ENCODE measurements around the gene HAUS7. TPM values are rescaled to one million over a fixed set of nuclear protein-coding genes. Genes with fewer than 3 reads are reported as not detected.

The HAUS7 gene
- total RNA-seq, 1 donor from 2014 or later, result 24.6 TPM

DNA sequence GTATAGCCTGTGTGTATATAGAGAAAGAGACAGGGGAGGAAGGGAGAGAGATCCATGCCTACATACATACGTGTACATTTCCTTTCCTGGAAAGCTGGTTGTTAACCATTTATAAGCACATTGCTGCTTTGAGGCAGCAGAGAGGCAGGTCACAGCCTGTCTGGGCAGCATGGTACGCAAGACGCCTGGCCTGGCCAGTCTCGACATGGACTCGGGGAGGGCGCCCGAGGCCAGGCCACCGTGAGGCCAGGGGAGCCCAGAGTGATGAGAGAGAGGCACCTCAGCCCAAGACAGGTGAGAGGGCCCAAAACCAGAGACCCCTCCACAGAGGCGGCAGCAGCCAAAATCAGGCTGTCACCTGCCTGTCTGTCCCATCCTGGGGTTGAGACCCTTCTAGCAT is 28.4 kb downstream of the HAUS7 start:
- Mint-ChIP-seq H3K36me3 (ENCODE audit: unreplicated experiment) (no peaks in the 10 kb centered on the region), H3K4me1 (ENCODE audit: low read depth, unreplicated experiment) (no peaks in the 10 kb centered on the region), H3K9me3 (ENCODE audit: unreplicated experiment) (no peaks in the 10 kb centered on the region), H3K27me3 (ENCODE audit: unreplicated experiment) (no peaks in the 10 kb centered on the region), H3K4me3 (ENCODE audit: unreplicated experiment) (no peak overlapping the region), H3K27ac (ENCODE audit: unreplicated experiment) (no peak overlapping the region)
- no peak for DNase-seq
- TF ChIP-seq, protein P1, sequence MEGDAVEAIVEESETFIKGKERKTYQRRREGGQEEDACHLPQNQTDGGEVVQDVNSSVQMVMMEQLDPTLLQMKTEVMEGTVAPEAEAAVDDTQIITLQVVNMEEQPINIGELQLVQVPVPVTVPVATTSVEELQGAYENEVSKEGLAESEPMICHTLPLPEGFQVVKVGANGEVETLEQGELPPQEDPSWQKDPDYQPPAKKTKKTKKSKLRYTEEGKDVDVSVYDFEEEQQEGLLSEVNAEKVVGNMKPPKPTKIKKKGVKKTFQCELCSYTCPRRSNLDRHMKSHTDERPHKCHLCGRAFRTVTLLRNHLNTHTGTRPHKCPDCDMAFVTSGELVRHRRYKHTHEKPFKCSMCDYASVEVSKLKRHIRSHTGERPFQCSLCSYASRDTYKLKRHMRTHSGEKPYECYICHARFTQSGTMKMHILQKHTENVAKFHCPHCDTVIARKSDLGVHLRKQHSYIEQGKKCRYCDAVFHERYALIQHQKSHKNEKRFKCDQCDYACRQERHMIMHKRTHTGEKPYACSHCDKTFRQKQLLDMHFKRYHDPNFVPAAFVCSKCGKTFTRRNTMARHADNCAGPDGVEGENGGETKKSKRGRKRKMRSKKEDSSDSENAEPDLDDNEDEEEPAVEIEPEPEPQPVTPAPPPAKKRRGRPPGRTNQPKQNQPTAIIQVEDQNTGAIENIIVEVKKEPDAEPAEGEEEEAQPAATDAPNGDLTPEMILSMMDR (IDR thresholded peaks at IDR 0.05; ENCODE audit: partially characterized antibody, unreplicated experiment), result no peak

DNA sequence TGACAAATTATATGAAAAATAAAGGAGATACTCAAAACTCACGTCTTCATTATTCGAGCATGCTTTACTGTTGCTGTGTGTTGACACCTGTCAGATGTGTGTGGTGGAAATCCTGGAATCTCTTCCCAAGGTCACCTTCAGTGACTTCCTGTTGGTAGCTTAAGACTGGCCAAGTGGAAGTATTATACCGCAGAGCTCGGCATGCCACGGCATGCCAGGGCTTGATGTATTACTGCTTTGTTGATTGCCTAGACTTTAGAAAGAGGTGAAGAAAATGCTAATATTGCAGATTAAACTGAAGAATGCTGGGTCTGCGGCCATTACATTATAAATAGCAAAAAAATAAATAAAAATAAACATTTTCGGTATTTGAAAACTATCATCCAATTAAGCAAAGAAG is 29.1 kb downstream of the HAUS7 start:
- Mint-ChIP-seq H3K4me3 (ENCODE audit: unreplicated experiment) (no peak overlapping the region), H3K27ac (ENCODE audit: unreplicated experiment) (no peak overlapping the region), H3K36me3 (ENCODE audit: unreplicated experiment) (no peaks in the 10 kb centered on the region), H3K4me1 (ENCODE audit: low read depth, unreplicated experiment) (no peaks in the 10 kb centered on the region), H3K9me3 (ENCODE audit: unreplicated experiment) (no peaks in the 10 kb centered on the region), H3K27me3 (ENCODE audit: unreplicated experiment) (no peaks in the 10 kb centered on the region)
- TF ChIP-seq, protein P1 (IDR thresholded peaks at IDR 0.05; ENCODE audit: partially characterized antibody, unreplicated experiment), result no peak
- DNase-seq, result no peak

DNA sequence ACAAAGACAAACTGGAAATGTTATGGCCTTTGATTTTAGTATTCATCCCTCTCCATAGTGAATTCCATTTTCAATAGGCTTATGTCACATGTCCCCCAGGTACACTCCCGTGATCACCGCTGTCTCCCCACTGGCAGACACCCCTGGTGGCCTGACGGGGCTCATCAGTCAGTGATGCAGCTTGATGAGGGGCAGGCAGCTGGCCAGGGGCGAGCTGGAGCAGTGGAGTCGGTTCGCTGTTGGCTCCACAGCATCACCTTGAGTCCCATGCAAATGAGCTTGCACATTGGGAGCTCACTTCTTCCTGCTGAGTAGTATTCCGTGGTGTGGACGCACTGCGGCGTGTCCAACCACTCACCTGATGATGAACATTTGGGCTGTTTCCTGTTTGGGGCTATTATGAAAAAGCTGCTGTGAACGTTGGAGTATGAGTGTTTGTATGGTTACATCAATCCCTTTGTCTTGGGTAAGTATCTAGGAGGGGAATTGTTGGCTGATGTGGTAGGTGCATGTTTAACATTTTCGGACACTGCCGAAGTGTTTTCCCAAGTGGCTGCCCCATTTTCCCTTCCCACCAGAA is 29.7 kb downstream of the HAUS7 start:
- Mint-ChIP-seq H3K27ac (ENCODE audit: unreplicated experiment) (no peak overlapping the region), H3K4me3 (ENCODE audit: unreplicated experiment) (no peak overlapping the region), H3K4me1 (ENCODE audit: low read depth, unreplicated experiment) (no peaks in the 10 kb centered on the region), H3K36me3 (ENCODE audit: unreplicated experiment) (no peaks in the 10 kb centered on the region), H3K9me3 (ENCODE audit: unreplicated experiment) (no peaks in the 10 kb centered on the region), H3K27me3 (ENCODE audit: unreplicated experiment) (no peaks in the 10 kb centered on the region)
- TF ChIP-seq, protein P1 (IDR thresholded peaks at IDR 0.05; ENCODE audit: partially characterized antibody, unreplicated experiment), result no peak
- no peak for DNase-seq

DNA sequence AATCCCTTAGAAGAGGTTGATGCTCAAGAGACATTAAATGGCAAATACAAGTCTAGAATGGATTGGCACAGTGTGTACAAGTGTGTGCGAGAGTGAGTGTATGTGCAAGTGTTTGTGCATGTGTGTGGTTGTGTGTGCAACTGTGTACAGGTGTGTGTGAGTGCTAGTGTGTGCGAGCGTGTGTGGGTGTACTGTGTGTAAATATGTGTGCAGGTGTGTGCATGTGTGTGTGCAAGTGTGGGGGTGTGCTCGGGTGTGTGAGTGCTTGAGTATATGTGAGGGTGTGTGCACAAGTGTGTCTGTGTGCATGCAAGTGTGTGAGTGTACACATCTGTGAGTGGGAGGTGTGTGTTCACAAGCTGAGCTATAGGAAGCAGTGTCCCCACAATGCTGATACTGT is 30.4 kb downstream of the HAUS7 start:
- Mint-ChIP-seq H3K27ac (ENCODE audit: unreplicated experiment) (no peak overlapping the region), H3K9me3 (ENCODE audit: unreplicated experiment) (no peaks in the 10 kb centered on the region), H3K27me3 (ENCODE audit: unreplicated experiment) (no peaks in the 10 kb centered on the region), H3K4me1 (ENCODE audit: low read depth, unreplicated experiment) (no peaks in the 10 kb centered on the region), H3K36me3 (ENCODE audit: unreplicated experiment) (no peaks in the 10 kb centered on the region), H3K4me3 (ENCODE audit: unreplicated experiment) (no peak overlapping the region)
- no peak for DNase-seq
- TF ChIP-seq, protein P1 (IDR thresholded peaks at IDR 0.05; ENCODE audit: partially characterized antibody, unreplicated experiment), result no peak

DNA sequence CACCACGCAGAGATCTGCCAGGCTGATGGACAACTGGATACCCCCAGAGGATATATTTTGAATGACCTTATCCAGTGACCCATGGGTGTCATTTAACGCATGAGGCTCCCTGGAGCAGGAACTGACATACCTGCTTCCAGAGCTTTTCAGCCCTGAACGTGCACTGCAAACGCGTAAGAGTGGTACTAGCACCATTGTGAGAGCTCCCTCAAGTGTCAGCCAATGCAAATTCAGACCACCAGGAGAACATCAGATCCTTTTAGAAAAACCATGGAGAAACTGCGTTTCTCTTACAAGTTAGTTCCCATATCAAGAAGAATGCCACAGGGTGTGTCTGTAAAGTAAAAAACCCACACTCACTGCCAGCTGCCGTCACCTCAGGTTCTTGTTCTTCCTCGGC is 31.8 kb downstream of the HAUS7 start:
- no peaks in the 10 kb centered on the region for H3K9me3 Mint-ChIP-seq (ENCODE audit: unreplicated experiment)

More for the DNA sequence above, 31.8 kb downstream of the HAUS7 start:
- Mint-ChIP-seq H3K27ac (ENCODE audit: unreplicated experiment) (no peak overlapping the region), H3K36me3 (ENCODE audit: unreplicated experiment) (no peaks in the 10 kb centered on the region), H3K4me3 (ENCODE audit: unreplicated experiment) (no peak overlapping the region), H3K4me1 (ENCODE audit: low read depth, unreplicated experiment) (no peaks in the 10 kb centered on the region), H3K27me3 (ENCODE audit: unreplicated experiment) (no peaks in the 10 kb centered on the region)
- TF ChIP-seq, protein P1 (IDR thresholded peaks at IDR 0.05; ENCODE audit: partially characterized antibody, unreplicated experiment), result no peak
- DNase-seq, result no peak

All from glutamatergic neuron (in vitro differentiated cells).